Neural cell (in vitro differentiated cells): Measurements from ENCODE around the gene DSTN.

Experiments used
- CTCF ChIP-seq: fragments of 450-650 bp; IDR thresholded peaks from 2 replicates; pipeline ENCODE4 v1.5.1; 2014; ENCODE audit warnings: antibody characterized with exemption, mild to moderate bottlenecking, moderate library complexity; ENCODE audit not compliant: poor library complexity, severe bottlenecking
- POLR2AphosphoS5 ChIP-seq: IDR thresholded peaks from 2 replicates; pipeline ENCODE4 v1.6.1; 2012

DNA sequence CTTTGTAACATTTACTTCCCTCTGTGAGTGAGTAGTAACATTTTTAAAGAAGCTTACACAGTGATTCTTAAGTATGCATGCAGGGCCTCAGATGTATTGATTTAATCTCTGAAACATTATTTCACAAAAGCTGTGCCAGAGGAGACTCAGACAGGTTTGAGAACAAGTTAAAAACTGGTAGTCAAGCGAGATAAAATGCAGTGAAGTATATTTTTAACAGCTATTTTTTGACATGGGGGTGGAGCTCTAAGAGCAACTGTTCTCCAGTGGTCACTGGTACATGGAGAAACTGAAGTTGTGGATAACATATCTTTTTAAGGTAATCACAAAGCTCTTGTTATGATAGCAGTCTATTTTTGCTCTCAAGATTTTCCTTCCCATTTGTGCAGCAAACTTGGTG lies 20.4 kb downstream of the DSTN start:
- TF ChIP-seq POLR2AphosphoS5 (no peak), CTCF (no peak)
